ENCODE measurements around the gene HCFC2.

DNA sequence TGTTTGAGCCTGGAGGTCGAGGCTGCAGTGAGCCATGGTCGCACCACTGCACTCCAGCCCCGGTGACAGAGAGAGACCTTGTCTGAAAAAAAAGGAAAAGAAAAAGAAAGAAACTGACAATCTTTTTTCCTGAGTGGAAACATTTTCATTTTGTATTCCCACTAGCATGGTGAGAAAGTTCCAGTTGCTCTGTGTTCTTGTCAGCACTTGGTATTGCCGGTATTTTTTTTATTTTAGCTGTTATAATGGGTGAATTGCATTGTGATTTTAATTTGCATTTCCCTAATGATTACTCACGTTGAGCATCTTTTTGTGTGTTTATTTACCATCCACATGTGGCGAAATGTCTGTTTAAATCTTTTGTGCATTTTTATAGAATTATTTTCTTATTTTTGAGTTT is 40.0 kb upstream of the HCFC2 start:
- no peak for TF ChIP-seq RAD21 (IDR thresholded peaks at IDR 0.05; ENCODE audit: low read depth)
- no peak for TF ChIP-seq EP300 (IDR thresholded peaks at IDR 0.05; ENCODE audit: borderline replicate concordance)
- TF ChIP-seq TCF12 (IDR thresholded peaks at IDR 0.05; ENCODE audit: low read depth): no peak
- TF ChIP-seq, protein P1, sequence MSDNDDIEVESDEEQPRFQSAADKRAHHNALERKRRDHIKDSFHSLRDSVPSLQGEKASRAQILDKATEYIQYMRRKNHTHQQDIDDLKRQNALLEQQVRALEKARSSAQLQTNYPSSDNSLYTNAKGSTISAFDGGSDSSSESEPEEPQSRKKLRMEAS (IDR thresholded peaks at IDR 0.05): no peak
- TF ChIP-seq FOXM1 (IDR thresholded peaks at IDR 0.05; ENCODE audit: borderline replicate concordance, low read depth): no peak
- TF ChIP-seq TAF1 (IDR thresholded peaks at IDR 0.05; ENCODE audit: low read depth): no peak
- TF ChIP-seq NFIC (IDR thresholded peaks at IDR 0.05): no peak
- TF ChIP-seq ZBTB7A (IDR thresholded peaks at IDR 0.05; ENCODE audit: low read depth): no peak
